ENCODE results near the gene FLNB. TPM values are rescaled to one million over a fixed set of nuclear protein-coding genes. Genes with fewer than 3 reads are reported as not detected.

Gene FLNB
- polyA plus RNA-seq, 1 of the 3 experiments (the other 2 are of a cell fraction), result 127 TPM

DNA sequence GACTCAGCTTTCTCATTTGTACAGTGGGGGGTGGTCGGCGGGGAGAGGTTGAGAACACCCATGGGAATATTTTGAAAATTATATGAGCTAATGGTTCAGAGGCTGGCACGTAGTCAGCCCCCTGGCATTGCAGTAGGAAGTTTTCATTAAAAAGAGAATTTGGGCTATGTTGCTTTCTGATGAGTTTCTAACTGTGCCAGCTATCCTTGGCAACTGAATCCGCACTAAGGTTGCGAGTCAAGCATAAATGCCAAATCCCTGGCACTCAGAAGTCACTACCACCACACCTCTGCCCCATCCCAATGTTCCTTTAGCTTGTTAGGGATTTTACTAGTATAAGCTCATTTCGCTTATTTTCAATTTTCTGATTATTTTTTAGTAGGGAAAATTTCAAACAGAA is 111.0 kb downstream of the FLNB start:
- no peak overlapping the region for H3K27ac ChIP-seq (ENCODE audit: low read depth in 2 of 2, low read length in 1 of 2)
- no peak for DNase-seq
- CTCF ChIA-PET, result interaction anchor here (1.7 kb wide), 1 partner anchor 16 kb away, joined by 6 read pairs; no protein-coding TSS in a partner anchor
- TF ChIP-seq, protein P1, sequence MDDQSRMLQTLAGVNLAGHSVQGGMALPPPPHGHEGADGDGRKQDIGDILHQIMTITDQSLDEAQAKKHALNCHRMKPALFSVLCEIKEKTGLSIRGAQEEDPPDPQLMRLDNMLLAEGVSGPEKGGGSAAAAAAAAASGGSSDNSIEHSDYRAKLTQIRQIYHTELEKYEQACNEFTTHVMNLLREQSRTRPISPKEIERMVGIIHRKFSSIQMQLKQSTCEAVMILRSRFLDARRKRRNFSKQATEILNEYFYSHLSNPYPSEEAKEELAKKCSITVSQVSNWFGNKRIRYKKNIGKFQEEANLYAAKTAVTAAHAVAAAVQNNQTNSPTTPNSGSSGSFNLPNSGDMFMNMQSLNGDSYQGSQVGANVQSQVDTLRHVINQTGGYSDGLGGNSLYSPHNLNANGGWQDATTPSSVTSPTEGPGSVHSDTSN (IDR thresholded peaks at IDR 0.05), result no peak
- TF ChIP-seq EP300 (IDR thresholded peaks at IDR 0.05; ENCODE audit: borderline replicate concordance in 1 of 2, low read depth in 1 of 2, low read length in 1 of 2) (no peak), SMC3 (IDR thresholded peaks at IDR 0.05; ENCODE audit: low read depth, low read length) (no peak), YY1 (IDR thresholded peaks at IDR 0.05; ENCODE audit: low read depth) (no peak)
- peaks cover 56 to 92% of the 10 kb centered on the region in 2 experiments for H3K36me3 ChIP-seq (replicated peaks in 1 of 2; ENCODE audit: control insufficient read depth in 1 of 2, insufficient read depth in 2 of 2, low read length in 1 of 2)
- H3K9me2 ChIP-seq, result no peaks in the 10 kb centered on the region
- no peak overlapping the region for H3K4me2 ChIP-seq
- H3K4me3 ChIP-seq (ENCODE audit: low read depth in 2 of 2, low read length in 1 of 2), result no peak overlapping the region
- no peaks in the 10 kb centered on the region for H3K9me3 ChIP-seq
- no peak overlapping the region for H3K9ac ChIP-seq
- POLR2A ChIA-PET, result no interaction called here
- no peak overlapping the region for H2AFZ ChIP-seq (ENCODE audit: low read depth)
- peaks cover 7% of the 10 kb centered on the region; the same call in 1 of the 2 replicates for H3K79me2 ChIP-seq (ENCODE audit: insufficient read depth)
- H3K27me3 ChIP-seq (ENCODE audit: insufficient read depth), result no peaks in the 10 kb centered on the region
- H4K20me1 ChIP-seq (ENCODE audit: insufficient read depth), result no peaks in the 10 kb centered on the region
- H3K4me1 ChIP-seq (ENCODE audit: control insufficient read depth in 1 of 2, insufficient read depth in 2 of 2, low read depth in 1 of 2, low read length in 1 of 2), result no peaks in the 10 kb centered on the region
- no peaks in the 10 kb centered on the region for H3F3A ChIP-seq (replicated peaks; ENCODE audit: insufficient read depth)
- 96% methylated on average over 6 of the region's 6 CpGs for WGBS (ENCODE audit: low lambda C conversion rate)

DNA sequence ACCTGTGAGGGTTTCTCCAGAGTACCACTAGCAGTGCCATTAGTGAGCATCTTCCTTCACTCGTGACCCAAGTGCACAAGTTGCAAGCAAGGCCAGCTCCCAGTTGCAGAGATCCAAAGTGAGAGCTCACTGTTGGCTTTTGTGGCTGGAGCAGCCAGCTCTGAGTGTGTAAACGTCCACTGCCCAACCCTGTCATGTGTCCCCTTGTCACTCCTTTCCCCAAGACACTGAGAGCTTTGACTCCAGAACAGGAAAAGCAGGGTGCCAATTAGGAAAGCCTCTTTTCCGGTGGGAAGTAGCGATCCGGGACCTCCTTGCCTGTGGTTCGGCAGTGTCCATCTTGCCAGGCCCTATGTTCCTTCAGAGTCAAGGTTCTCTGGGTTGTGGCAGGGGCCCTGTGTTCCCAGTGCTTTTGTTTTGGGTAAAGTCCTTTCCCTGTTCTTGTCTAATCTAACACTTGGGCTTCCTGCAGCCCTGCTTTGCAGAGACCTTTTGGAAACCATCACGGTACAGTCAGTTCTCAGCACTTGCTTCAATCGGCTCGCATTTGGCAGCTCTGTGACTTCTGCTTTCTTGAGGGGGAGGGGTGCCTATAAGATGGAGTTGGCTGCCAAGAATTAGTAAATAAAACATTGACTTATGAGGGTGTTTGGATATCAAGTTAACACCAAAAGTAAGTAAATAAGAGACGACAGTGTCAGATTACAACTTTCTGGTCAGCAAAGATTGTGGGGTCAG is 112.0 kb downstream of the FLNB start:
- Histone ChIP-seq H3K9ac (no peak overlapping the region), H3K4me2 (no peak overlapping the region), H3K36me3 (replicated peaks in 1 of 2; ENCODE audit: control insufficient read depth in 1 of 2, insufficient read depth in 2 of 2, low read length in 1 of 2) (peaks cover 56 to 91% of the 10 kb centered on the region in 2 experiments), H3K9me3 (no peaks in the 10 kb centered on the region), H3K4me3 (ENCODE audit: low read depth in 2 of 2, low read length in 1 of 2) (no peak overlapping the region), H3K27me3 (ENCODE audit: insufficient read depth) (no peaks in the 10 kb centered on the region), H2AFZ (ENCODE audit: low read depth) (no peak overlapping the region), H3K9me2 (no peaks in the 10 kb centered on the region), H3K27ac (ENCODE audit: low read depth in 2 of 2, low read length in 1 of 2) (no peak overlapping the region), H3K4me1 (ENCODE audit: control insufficient read depth in 1 of 2, insufficient read depth in 2 of 2, low read depth in 1 of 2, low read length in 1 of 2) (no peaks in the 10 kb centered on the region), H4K20me1 (ENCODE audit: insufficient read depth) (no peaks in the 10 kb centered on the region), H3K79me2 (ENCODE audit: insufficient read depth) (peaks cover 6% of the 10 kb centered on the region; the same call in 1 of the 2 replicates), H3F3A (replicated peaks; ENCODE audit: insufficient read depth) (no peaks in the 10 kb centered on the region)
- 94% methylated on average over 8 of the region's 10 CpGs for WGBS (ENCODE audit: low lambda C conversion rate)
- TF ChIP-seq, protein P2, sequence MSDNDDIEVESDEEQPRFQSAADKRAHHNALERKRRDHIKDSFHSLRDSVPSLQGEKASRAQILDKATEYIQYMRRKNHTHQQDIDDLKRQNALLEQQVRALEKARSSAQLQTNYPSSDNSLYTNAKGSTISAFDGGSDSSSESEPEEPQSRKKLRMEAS (IDR thresholded peaks at IDR 0.05; ENCODE audit: low read depth), result no peak
- TF ChIP-seq, protein P3, sequence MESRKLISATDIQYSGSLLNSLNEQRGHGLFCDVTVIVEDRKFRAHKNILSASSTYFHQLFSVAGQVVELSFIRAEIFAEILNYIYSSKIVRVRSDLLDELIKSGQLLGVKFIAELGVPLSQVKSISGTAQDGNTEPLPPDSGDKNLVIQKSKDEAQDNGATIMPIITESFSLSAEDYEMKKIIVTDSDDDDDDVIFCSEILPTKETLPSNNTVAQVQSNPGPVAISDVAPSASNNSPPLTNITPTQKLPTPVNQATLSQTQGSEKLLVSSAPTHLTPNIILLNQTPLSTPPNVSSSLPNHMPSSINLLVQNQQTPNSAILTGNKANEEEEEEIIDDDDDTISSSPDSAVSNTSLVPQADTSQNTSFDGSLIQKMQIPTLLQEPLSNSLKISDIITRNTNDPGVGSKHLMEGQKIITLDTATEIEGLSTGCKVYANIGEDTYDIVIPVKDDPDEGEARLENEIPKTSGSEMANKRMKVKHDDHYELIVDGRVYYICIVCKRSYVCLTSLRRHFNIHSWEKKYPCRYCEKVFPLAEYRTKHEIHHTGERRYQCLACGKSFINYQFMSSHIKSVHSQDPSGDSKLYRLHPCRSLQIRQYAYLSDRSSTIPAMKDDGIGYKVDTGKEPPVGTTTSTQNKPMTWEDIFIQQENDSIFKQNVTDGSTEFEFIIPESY (IDR thresholded peaks at IDR 0.05; ENCODE audit: borderline replicate concordance, low read depth), result no peak
- TF ChIP-seq, protein P1 (IDR thresholded peaks at IDR 0.05), result no peak
- TF ChIP-seq SMC3 (IDR thresholded peaks at IDR 0.05; ENCODE audit: low read depth, low read length), result no peak
- no peak for TF ChIP-seq NFIC (IDR thresholded peaks at IDR 0.05; ENCODE audit: borderline replicate concordance)
- no peak for DNase-seq
- ChIA-PET POLR2A (interaction anchor here (0.5 kb wide), 1 partner anchor 1162 kb away, joined by 3 read pairs; no protein-coding TSS in a partner anchor), CTCF (interaction anchor here (1.3 kb wide), 1 partner anchor 11 kb away, joined by 4 read pairs; no protein-coding TSS in a partner anchor)

All from SK-N-SH (cell line).